Astrocyte (in vitro differentiated cells and primary cell): ENCODE data around the gene GPR21. TPM values are rescaled to one million over a fixed set of nuclear protein-coding genes. Genes with fewer than 3 reads are reported as not detected.

ENCODE experiments used
- DNase-seq: peaks from one replicate; pipeline ENCODE4 v3.0.0-alpha.2; 2010; ENCODE audit warnings: low read depth
- FAIRE-seq: peaks from 2 replicates; lab custom pipeline; 2011; peaks lifted over from hg19 to GRCh38; lab: Jason Lieb, UNC
- H2AFZ ChIP-seq: 2 replicates; pipeline ENCODE4 v1.6.0; 2012; ENCODE audit warnings: low read depth, low read length, inconsistent platforms
- H3K27ac ChIP-seq: 2 replicates; pipeline ENCODE4 v1.5.1; 2011; ENCODE audit warnings: low read depth, low read length, inconsistent platforms
- H3K27me3 ChIP-seq: 2 replicates; pipeline ENCODE4 v1.6.0; 2011; ENCODE audit warnings: low read length, inconsistent platforms; ENCODE audit not compliant: insufficient read depth
- H3K36me3 ChIP-seq: 2 replicates; pipeline ENCODE4 v1.5.1; 2011; ENCODE audit warnings: low read length, inconsistent platforms; ENCODE audit not compliant: insufficient read depth
- H3K4me1 ChIP-seq: 2 replicates; pipeline ENCODE4 v1.5.1; 2011; ENCODE audit warnings: low read length, inconsistent platforms; ENCODE audit not compliant: insufficient read depth
- H3K4me2 ChIP-seq: 2 replicates; pipeline ENCODE4 v1.6.0; 2012; ENCODE audit warnings: low read length, inconsistent platforms
- H3K4me3 ChIP-seq: 2 replicates; pipeline ENCODE4 v1.5.1; 2011; ENCODE audit warnings: low read depth, mild to moderate bottlenecking, low read length, inconsistent platforms; ENCODE audit not compliant: insufficient read depth
- H3K79me2 ChIP-seq: 2 replicates; pipeline ENCODE4 v1.6.0; 2012; ENCODE audit warnings: mild to moderate bottlenecking, low read length, inconsistent platforms; ENCODE audit not compliant: insufficient read depth
- H3K9ac ChIP-seq: 2 replicates; pipeline ENCODE4 v1.6.0; 2012; ENCODE audit warnings: mild to moderate bottlenecking, low read length, inconsistent platforms
- H3K9me3 ChIP-seq: 2 replicates; pipeline ENCODE4 v1.5.1; 2012; ENCODE audit warnings: low read depth, mild to moderate bottlenecking, low read length, inconsistent platforms; ENCODE audit not compliant: insufficient read depth
- H4K20me1 ChIP-seq: 2 replicates; pipeline ENCODE4 v1.6.0; 2012; ENCODE audit warnings: low read length, inconsistent platforms; ENCODE audit not compliant: insufficient read depth
- H3K27ac Mint-ChIP-seq: one replicate; pipeline ENCODE4 v1.8.0; 2021; ENCODE audit warnings: mild to moderate bottlenecking, mixed read lengths; ENCODE audit not compliant: unreplicated experiment
- H3K27me3 Mint-ChIP-seq: one replicate; pipeline ENCODE4 v1.8.0; 2021; ENCODE audit warnings: low read depth, mixed read lengths; ENCODE audit not compliant: unreplicated experiment
- H3K36me3 Mint-ChIP-seq: one replicate; pipeline ENCODE4 v1.8.0; 2021; ENCODE audit warnings: low read depth, mixed read lengths; ENCODE audit not compliant: unreplicated experiment
- H3K4me1 Mint-ChIP-seq: one replicate; pipeline ENCODE4 v1.8.0; 2021; ENCODE audit warnings: low read depth, mixed read lengths; ENCODE audit not compliant: unreplicated experiment
- H3K4me3 Mint-ChIP-seq: one replicate; pipeline ENCODE4 v1.8.0; 2021; ENCODE audit warnings: mild to moderate bottlenecking, moderate library complexity, mixed read lengths; ENCODE audit not compliant: unreplicated experiment
- H3K9me3 Mint-ChIP-seq: one replicate; pipeline ENCODE4 v1.8.0; 2021; ENCODE audit warnings: mild to moderate bottlenecking, mixed read lengths; ENCODE audit not compliant: unreplicated experiment
- EZH2 ChIP-seq: IDR thresholded peaks from 2 replicates; pipeline ENCODE4 v1.6.1; 2012; ENCODE audit warnings: mild to moderate bottlenecking, low read length, inconsistent platforms; ENCODE audit not compliant: insufficient read depth
- total RNA-seq: library from RNA; stranded (reverse); gene quantifications from 2 replicates; pipeline ENCODE4 v1.2.1, GENCODE V29; 2021
- TF ChIP-seq, protein P1 (sequence below): IDR thresholded peaks from 2 replicates; pipeline ENCODE4 v1.5.1; 2011; ENCODE audit warnings: low read depth, mild to moderate bottlenecking, inconsistent platforms, low read length, moderate library complexity; ENCODE audit not compliant: insufficient read depth

The GPR21 gene
- total RNA-seq, 1 donor from 2014 or later, result 1.6 TPM

GRCh38 chr9:123064716-123065115 lies 31.2 kb downstream of the GPR21 start:
- Histone ChIP-seq H3K36me3 (peaks cover 9% of the 10 kb centered on the region), H3K27ac (no peak overlapping the region), H3K9ac (no peak overlapping the region), H4K20me1 (no peaks in the 10 kb centered on the region), H3K9me3 (no peaks in the 10 kb centered on the region), H2AFZ (no peak overlapping the region), H3K27me3 (no peaks in the 10 kb centered on the region), H3K4me1 (peaks cover 24% of the 10 kb centered on the region), H3K4me3 (no peak overlapping the region), H3K79me2 (no peaks in the 10 kb centered on the region), H3K4me2 (peak overlapping the region; percentile 44)
- no peaks in the 10 kb centered on the region for H3K27me3 Mint-ChIP-seq
- H3K9me3 Mint-ChIP-seq, result no peaks in the 10 kb centered on the region
- peaks cover 20% of the 10 kb centered on the region for H3K4me1 Mint-ChIP-seq
- no peak overlapping the region for H3K27ac Mint-ChIP-seq
- peaks cover 2% of the 10 kb centered on the region for H3K36me3 Mint-ChIP-seq
- TF ChIP-seq, protein P1, sequence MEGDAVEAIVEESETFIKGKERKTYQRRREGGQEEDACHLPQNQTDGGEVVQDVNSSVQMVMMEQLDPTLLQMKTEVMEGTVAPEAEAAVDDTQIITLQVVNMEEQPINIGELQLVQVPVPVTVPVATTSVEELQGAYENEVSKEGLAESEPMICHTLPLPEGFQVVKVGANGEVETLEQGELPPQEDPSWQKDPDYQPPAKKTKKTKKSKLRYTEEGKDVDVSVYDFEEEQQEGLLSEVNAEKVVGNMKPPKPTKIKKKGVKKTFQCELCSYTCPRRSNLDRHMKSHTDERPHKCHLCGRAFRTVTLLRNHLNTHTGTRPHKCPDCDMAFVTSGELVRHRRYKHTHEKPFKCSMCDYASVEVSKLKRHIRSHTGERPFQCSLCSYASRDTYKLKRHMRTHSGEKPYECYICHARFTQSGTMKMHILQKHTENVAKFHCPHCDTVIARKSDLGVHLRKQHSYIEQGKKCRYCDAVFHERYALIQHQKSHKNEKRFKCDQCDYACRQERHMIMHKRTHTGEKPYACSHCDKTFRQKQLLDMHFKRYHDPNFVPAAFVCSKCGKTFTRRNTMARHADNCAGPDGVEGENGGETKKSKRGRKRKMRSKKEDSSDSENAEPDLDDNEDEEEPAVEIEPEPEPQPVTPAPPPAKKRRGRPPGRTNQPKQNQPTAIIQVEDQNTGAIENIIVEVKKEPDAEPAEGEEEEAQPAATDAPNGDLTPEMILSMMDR, result no peak
- TF ChIP-seq EZH2, result no peak
- no peak for DNase-seq
- no peak for FAIRE-seq
- H3K4me3 Mint-ChIP-seq, result no peak overlapping the region

- Histone ChIP-seq H3K4me2 (peak overlapping the region; percentile 44), H3K9me3 (no peaks in the 10 kb centered on the region), H3K4me1 (peaks cover 25% of the 10 kb centered on the region), H3K9ac (no peak overlapping the region), H3K36me3 (peaks cover 9% of the 10 kb centered on the region), H3K4me3 (no peak overlapping the region), H4K20me1 (no peaks in the 10 kb centered on the region), H3K79me2 (no peaks in the 10 kb centered on the region), H3K27me3 (no peaks in the 10 kb centered on the region), H2AFZ (no peak overlapping the region), H3K27ac (no peak overlapping the region)
- Mint-ChIP-seq H3K9me3 (no peaks in the 10 kb centered on the region), H3K36me3 (peaks cover 5% of the 10 kb centered on the region), H3K27ac (peak overlapping the region; percentile 23), H3K4me1 (peaks cover 18% of the 10 kb centered on the region), H3K27me3 (no peaks in the 10 kb centered on the region), H3K4me3 (peak overlapping the region; percentile 30)
- peak; percentile 56 for FAIRE-seq
- DNase-seq, result peak; percentile 47
- TF ChIP-seq EZH2, result no peak
- TF ChIP-seq, protein P1, result no peak
Measured at GRCh38 chr9:123065196-123065595, 31.7 kb downstream of the GPR21 start.

DNA sequence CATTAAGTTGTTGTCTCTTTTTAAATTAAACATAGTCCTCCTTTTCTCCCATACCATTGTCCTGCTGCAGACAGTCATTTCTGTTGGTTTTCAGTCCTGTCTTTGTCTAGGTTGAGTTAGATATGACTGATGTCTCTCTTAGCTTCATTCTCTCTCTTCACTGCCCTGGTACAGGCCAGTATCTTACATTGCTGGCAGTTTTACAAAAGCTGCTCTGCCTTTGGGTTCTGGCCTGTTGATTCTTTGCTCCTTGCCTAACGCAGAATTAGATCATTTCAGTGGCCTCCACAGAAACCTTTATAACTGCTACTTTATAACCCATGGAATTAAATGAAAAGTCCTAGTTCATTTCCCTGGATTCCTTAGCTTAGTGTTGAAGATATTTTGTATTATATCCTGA lies 33.7 kb downstream of the GPR21 start:
- H3K4me3 Mint-ChIP-seq, result no peak overlapping the region

More for the DNA sequence above, 33.7 kb downstream of the GPR21 start:
- TF ChIP-seq, protein P1, result no peak
- TF ChIP-seq EZH2, result no peak
- Histone ChIP-seq H3K4me2 (no peak overlapping the region), H3K27ac (no peak overlapping the region), H3K36me3 (peaks cover 15% of the 10 kb centered on the region), H3K27me3 (no peaks in the 10 kb centered on the region), H3K4me1 (peaks cover 25% of the 10 kb centered on the region), H3K9me3 (no peaks in the 10 kb centered on the region), H4K20me1 (no peaks in the 10 kb centered on the region), H3K4me3 (no peak overlapping the region), H2AFZ (no peak overlapping the region), H3K9ac (no peak overlapping the region), H3K79me2 (no peaks in the 10 kb centered on the region)
- FAIRE-seq, result no peak
- Mint-ChIP-seq H3K36me3 (peaks cover 5% of the 10 kb centered on the region), H3K4me1 (peaks cover 20% of the 10 kb centered on the region), H3K27ac (no peak overlapping the region), H3K9me3 (no peaks in the 10 kb centered on the region), H3K27me3 (no peaks in the 10 kb centered on the region)
- no peak for DNase-seq
